ENCODE results near the gene DCTN1. TPM values are rescaled to one million over a fixed set of nuclear protein-coding genes. Genes with fewer than 3 reads are reported as not detected.

Gene DCTN1
- total and polyA plus RNA-seq, 2 donors (not counting 3 experiments of a cell fraction or from before 2014, with no cell fraction given) = 130 to 170 TPM

- FAIRE-seq (no peak), DNase-seq (ENCODE audit: low read depth, low spot score) (no peak)
- POLR2A ChIA-PET = interaction anchor here (0.6 kb wide), 1 partner anchor 247 kb away, joined by 4 read pairs; no protein-coding TSS in a partner anchor
- dilution Hi-C loops (cut with MboI; ENCODE audit: extremely low pct_ligation_motif_present, low sequenced_read_pairs) = no loop called here
- intact Hi-C loops (cut with micrococcal nuclease) = loop anchor here (10.0 kb wide), 1 partner anchor 571 kb away; the partner anchor contains the start of gene STAMBP
- Histone ChIP-seq H3K4me2 (ENCODE audit: insufficient read depth, low read length) (no peak overlapping the region), H3K4me3 (replicated peaks in 1 of 3; ENCODE audit: insufficient read depth in 1 of 3, low read depth in 1 of 3, low read length in 3 of 3) (no peak overlapping the region), H2AFZ (ENCODE audit: low read depth, low read length) (no peak overlapping the region), H3K4me1 (ENCODE audit: control insufficient read depth, extremely low read depth, insufficient read depth, low read length) (no peaks in the 10 kb centered on the region), H3K79me2 (ENCODE audit: control insufficient read depth, insufficient read depth, low read length) (peaks cover 3% of the 10 kb centered on the region), H3K9ac (replicated peaks; ENCODE audit: extremely low read depth, insufficient read depth, low read length) (no peak overlapping the region), H3K27ac (ENCODE audit: insufficient read depth, low read depth, low read length) (no peak overlapping the region), H3K27me3 (ENCODE audit: control insufficient read depth in 2 of 2, insufficient read depth in 2 of 2, low read length in 2 of 2) (no peaks in the 10 kb centered on the region), H3K36me3 (ENCODE audit: control insufficient read depth in 2 of 2, extremely low read depth in 1 of 2, insufficient read depth in 2 of 2, low read length in 2 of 2) (no peaks in the 10 kb centered on the region), H3K9me3 (replicated peaks; ENCODE audit: control insufficient read depth, insufficient read depth, low read length) (no peaks in the 10 kb centered on the region), H3K9me1 (replicated peaks; ENCODE audit: control insufficient read depth, extremely low read depth, insufficient read depth, low read length) (no peaks in the 10 kb centered on the region), H4K20me1 (replicated peaks; ENCODE audit: control insufficient read depth, extremely low read depth, insufficient read depth, low read length) (no peaks in the 10 kb centered on the region)
- no peak for TF ChIP-seq MYC (IDR thresholded peaks at IDR 0.05; ENCODE audit: low read depth, low read length)
- no peak for TF ChIP-seq MAX (IDR thresholded peaks at IDR 0.05; ENCODE audit: insufficient read depth, insufficient read length)
- TF ChIP-seq POLR2A (IDR thresholded peaks at IDR 0.05; ENCODE audit: low read depth, low read length) = no peak
- no peak for TF ChIP-seq GATA2 (IDR thresholded peaks at IDR 0.05; ENCODE audit: insufficient read depth, insufficient read length, low read depth, low read length)
- no peak for TF ChIP-seq FOS (IDR thresholded peaks at IDR 0.05; ENCODE audit: borderline replicate concordance, insufficient read depth, low read length)
- no peak for TF ChIP-seq CTCF (IDR thresholded peaks at IDR 0.05; ENCODE audit: extremely low read depth in 1 of 2, insufficient read depth in 1 of 2, low read depth in 1 of 2, low read length in 2 of 2)
- no peak for TF ChIP-seq EZH2 (IDR thresholded peaks at IDR 0.05; ENCODE audit: borderline replicate concordance, low read depth, low read length, severe bottlenecking)
- CTCF ChIA-PET = no interaction called here
- BruUV-seq (replicated peaks) = no TSS peak
Measured at GRCh38 chr2:74396149-74396548, 16.0 kb upstream of the DCTN1 start.
